ENCODE results near the gene ZFYVE28. TPM values are rescaled to one million over a fixed set of nuclear protein-coding genes. Genes with fewer than 3 reads are reported as not detected.

ZFYVE28 gene
- polyA plus RNA-seq, 1 of the 3 experiments (the other 2 are of a cell fraction), result 3.2 TPM

DNA sequence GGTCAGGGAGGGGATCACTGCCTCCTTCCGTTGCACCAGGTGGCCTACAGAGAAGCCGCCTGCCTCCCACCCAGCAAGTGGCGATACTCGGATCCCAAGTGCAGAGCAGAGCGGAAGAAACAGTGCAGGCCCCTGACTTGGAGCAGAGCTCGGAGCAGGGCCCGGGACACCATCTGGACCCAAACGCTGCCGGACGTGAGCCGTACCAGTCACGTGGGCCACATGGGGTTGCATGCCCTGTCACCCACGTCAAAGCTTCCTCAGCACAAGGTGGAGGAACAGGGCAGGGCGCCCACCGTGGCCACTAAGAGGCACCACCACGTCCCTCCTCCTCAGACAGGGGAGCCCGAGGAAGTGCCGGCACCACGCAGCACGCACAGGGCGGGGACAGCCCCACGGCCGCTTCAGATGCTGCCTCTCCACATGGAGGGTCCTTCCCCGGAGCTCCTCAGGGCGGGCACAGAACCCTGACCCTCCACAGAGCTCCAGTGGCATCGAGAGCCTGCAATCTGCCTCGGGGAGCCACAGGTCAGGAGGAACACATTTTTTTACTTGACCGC lies 18.7 kb downstream of the ZFYVE28 start:
- Histone ChIP-seq H3K9me2 (no peaks in the 10 kb centered on the region), H3K27ac (ENCODE audit: low read depth in 2 of 2, low read length in 1 of 2) (no peak overlapping the region), H3K9ac (no peak overlapping the region), H2AFZ (ENCODE audit: low read depth) (no peak overlapping the region), H3K4me3 (ENCODE audit: low read depth in 2 of 2, low read length in 1 of 2) (no peak overlapping the region), H3K36me3 (replicated peaks in 1 of 2; ENCODE audit: control insufficient read depth in 1 of 2, insufficient read depth in 2 of 2, low read length in 1 of 2) (no peaks in the 10 kb centered on the region), H3K9me3 (no peaks in the 10 kb centered on the region), H3K4me2 (no peak overlapping the region), H3F3A (replicated peaks; ENCODE audit: insufficient read depth) (no peaks in the 10 kb centered on the region), H3K27me3 (ENCODE audit: insufficient read depth) (no peaks in the 10 kb centered on the region), H3K79me2 (ENCODE audit: insufficient read depth) (no peaks in the 10 kb centered on the region), H3K4me1 (ENCODE audit: control insufficient read depth in 1 of 2, insufficient read depth in 2 of 2, low read depth in 1 of 2, low read length in 1 of 2) (peaks cover 4 to 18% of the 10 kb centered on the region in 2 experiments; a peak in 2 of 4 replicates), H4K20me1 (ENCODE audit: insufficient read depth) (no peaks in the 10 kb centered on the region)
- DNase-seq, result no peak
- 73% methylated on average over 18 of the region's 28 CpGs for WGBS (ENCODE audit: low lambda C conversion rate)
- TF ChIP-seq SIN3A (IDR thresholded peaks at IDR 0.05; ENCODE audit: borderline replicate concordance, low read depth, low read length) (no peak), TCF12 (IDR thresholded peaks at IDR 0.05) (no peak), FOSL2 (IDR thresholded peaks at IDR 0.05; ENCODE audit: borderline replicate concordance, low read depth) (no peak), NFIC (IDR thresholded peaks at IDR 0.05; ENCODE audit: borderline replicate concordance) (no peak), NRF1 (IDR thresholded peaks at IDR 0.05; ENCODE audit: low read depth, low read length) (no peak), EP300 (IDR thresholded peaks at IDR 0.05; ENCODE audit: borderline replicate concordance in 1 of 2, low read depth in 1 of 2, low read length in 1 of 2) (no peak), RXRA (IDR thresholded peaks at IDR 0.05; ENCODE audit: borderline replicate concordance, low read depth) (no peak)
- TF ChIP-seq, protein P1, sequence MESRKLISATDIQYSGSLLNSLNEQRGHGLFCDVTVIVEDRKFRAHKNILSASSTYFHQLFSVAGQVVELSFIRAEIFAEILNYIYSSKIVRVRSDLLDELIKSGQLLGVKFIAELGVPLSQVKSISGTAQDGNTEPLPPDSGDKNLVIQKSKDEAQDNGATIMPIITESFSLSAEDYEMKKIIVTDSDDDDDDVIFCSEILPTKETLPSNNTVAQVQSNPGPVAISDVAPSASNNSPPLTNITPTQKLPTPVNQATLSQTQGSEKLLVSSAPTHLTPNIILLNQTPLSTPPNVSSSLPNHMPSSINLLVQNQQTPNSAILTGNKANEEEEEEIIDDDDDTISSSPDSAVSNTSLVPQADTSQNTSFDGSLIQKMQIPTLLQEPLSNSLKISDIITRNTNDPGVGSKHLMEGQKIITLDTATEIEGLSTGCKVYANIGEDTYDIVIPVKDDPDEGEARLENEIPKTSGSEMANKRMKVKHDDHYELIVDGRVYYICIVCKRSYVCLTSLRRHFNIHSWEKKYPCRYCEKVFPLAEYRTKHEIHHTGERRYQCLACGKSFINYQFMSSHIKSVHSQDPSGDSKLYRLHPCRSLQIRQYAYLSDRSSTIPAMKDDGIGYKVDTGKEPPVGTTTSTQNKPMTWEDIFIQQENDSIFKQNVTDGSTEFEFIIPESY (IDR thresholded peaks at IDR 0.05; ENCODE audit: borderline replicate concordance, low read depth), result no peak
- ChIA-PET POLR2A (no interaction called here), CTCF (no interaction called here)

DNA sequence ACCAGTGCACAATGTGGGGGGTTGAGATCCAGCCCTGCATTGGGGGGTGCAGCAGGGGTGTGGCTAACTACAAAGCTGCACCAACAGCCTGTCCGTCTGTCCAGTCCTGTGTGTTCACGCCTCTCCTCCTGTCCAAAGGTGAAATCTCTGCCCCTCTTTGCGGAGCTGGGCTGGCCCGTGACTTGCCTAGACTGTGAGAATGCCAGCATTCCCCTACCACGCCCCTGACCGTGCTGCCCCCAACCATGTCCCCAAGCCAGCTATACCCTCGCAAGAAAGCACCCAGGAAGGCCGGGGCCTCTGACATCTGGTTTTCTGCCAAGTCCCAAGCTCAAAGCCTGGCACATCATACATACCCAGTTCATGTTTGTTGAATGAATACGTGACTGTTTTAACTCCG lies 19.2 kb downstream of the ZFYVE28 start:
- 74% methylated on average over 5 of the region's 10 CpGs for WGBS (ENCODE audit: low lambda C conversion rate)
- Histone ChIP-seq H3K4me2 (no peak overlapping the region), H3K9me2 (no peaks in the 10 kb centered on the region), H3K4me1 (ENCODE audit: control insufficient read depth in 1 of 2, insufficient read depth in 2 of 2, low read depth in 1 of 2, low read length in 1 of 2) (peaks cover 4 to 18% of the 10 kb centered on the region in 2 experiments; a peak in 2 of 4 replicates), H4K20me1 (ENCODE audit: insufficient read depth) (no peaks in the 10 kb centered on the region), H3K4me3 (ENCODE audit: low read depth in 2 of 2, low read length in 1 of 2) (no peak overlapping the region), H3K9me3 (no peaks in the 10 kb centered on the region), H3K79me2 (ENCODE audit: insufficient read depth) (no peaks in the 10 kb centered on the region), H3K27me3 (ENCODE audit: insufficient read depth) (no peaks in the 10 kb centered on the region), H3K9ac (no peak overlapping the region), H2AFZ (ENCODE audit: low read depth) (no peak overlapping the region), H3K36me3 (replicated peaks in 1 of 2; ENCODE audit: control insufficient read depth in 1 of 2, insufficient read depth in 2 of 2, low read length in 1 of 2) (no peaks in the 10 kb centered on the region), H3F3A (replicated peaks; ENCODE audit: insufficient read depth) (no peaks in the 10 kb centered on the region), H3K27ac (ENCODE audit: low read depth in 2 of 2, low read length in 1 of 2) (no peak overlapping the region)
- ChIA-PET CTCF (no interaction called here), POLR2A (no interaction called here)
- DNase-seq, result no peak
- TF ChIP-seq CHD2 (IDR thresholded peaks at IDR 0.05; ENCODE audit: low read length, partially characterized antibody) (no peak), GATA2 (CRISPR knock-in tag; IDR thresholded peaks at IDR 0.05) (no peak)

Measured in SK-N-SH (cell line).